GM21526 (cell line): ENCODE measurements around the gene SCML1.
"Not testable (repeated sequence)": the region's sequence is repeated elsewhere in the genome, so short reads cannot be mapped to it uniquely, and the experiment has no call there.

Experiments
- ATAC-seq: cut with Tn5 transposase; IDR thresholded peaks from one replicate; pipeline ENCODE4 v1.9.1; 2021; ENCODE audit warnings: moderate library complexity; ENCODE audit not compliant: unreplicated experiment, low FRiP score

Gene SCML1

GRCh38 chrX:17737986-17738713 lies 857 bp downstream of the SCML1 start:
- no peak for ATAC-seq

GRCh38 chrX:17738737-17739535 lies 1.6 kb downstream of the SCML1 start:
- ATAC-seq = no peak

GRCh38 chrX:17740137-17741122 lies 3.1 kb downstream of the SCML1 start:
- no peak for ATAC-seq

GRCh38 chrX:17741123-17741511 lies 3.8 kb downstream of the SCML1 start:
- ATAC-seq = no peak

- no peak for ATAC-seq
Observed at GRCh38 chrX:17743913-17744312, 6.6 kb downstream of the SCML1 start.

GRCh38 chrX:17744896-17745523 lies 7.7 kb downstream of the SCML1 start:
- ATAC-seq = no peak

- no peak for ATAC-seq
Observed at GRCh38 chrX:17747692-17748091, 10.4 kb downstream of the SCML1 start.

- ATAC-seq = no peak
Observed at GRCh38 chrX:17748684-17749083, 11.4 kb downstream of the SCML1 start.

GRCh38 chrX:17750436-17750835 lies 13.1 kb downstream of the SCML1 start:
- no peak for ATAC-seq

- peak; percentile 71 for ATAC-seq
Observed at GRCh38 chrX:17758382-17758781, 21.1 kb downstream of the SCML1 start.

GRCh38 chrX:17759990-17760389 lies 22.7 kb downstream of the SCML1 start:
- no peak for ATAC-seq

- ATAC-seq = no peak
Observed at GRCh38 chrX:17767734-17768133, 30.4 kb downstream of the SCML1 start.

- ATAC-seq = no peak
Observed at GRCh38 chrX:17768997-17769396, 31.7 kb downstream of the SCML1 start.

- no peak for ATAC-seq
Observed at GRCh38 chrX:17769701-17770269, 32.5 kb downstream of the SCML1 start.

- no peak for ATAC-seq
Observed at GRCh38 chrX:17773221-17773876, 36.1 kb downstream of the SCML1 start.

- no peak for ATAC-seq
Observed at GRCh38 chrX:17774053-17774452, 36.8 kb downstream of the SCML1 start.

GRCh38 chrX:17778997-17779396 lies 41.7 kb downstream of the SCML1 start:
- no peak for ATAC-seq

GRCh38 chrX:17779434-17779833 lies 42.1 kb downstream of the SCML1 start:
- no peak for ATAC-seq

- not testable (repeated sequence) for ATAC-seq
Observed at GRCh38 chrX:17786554-17787347, 49.5 kb downstream of the SCML1 start.
